ENCODE data around the gene SEL1L3. TPM values are rescaled to one million over a fixed set of nuclear protein-coding genes. Genes with fewer than 3 reads are reported as not detected.

The SEL1L3 gene
- total RNA-seq, 1 experiment from 2014 or later: 28.1 TPM

DNA sequence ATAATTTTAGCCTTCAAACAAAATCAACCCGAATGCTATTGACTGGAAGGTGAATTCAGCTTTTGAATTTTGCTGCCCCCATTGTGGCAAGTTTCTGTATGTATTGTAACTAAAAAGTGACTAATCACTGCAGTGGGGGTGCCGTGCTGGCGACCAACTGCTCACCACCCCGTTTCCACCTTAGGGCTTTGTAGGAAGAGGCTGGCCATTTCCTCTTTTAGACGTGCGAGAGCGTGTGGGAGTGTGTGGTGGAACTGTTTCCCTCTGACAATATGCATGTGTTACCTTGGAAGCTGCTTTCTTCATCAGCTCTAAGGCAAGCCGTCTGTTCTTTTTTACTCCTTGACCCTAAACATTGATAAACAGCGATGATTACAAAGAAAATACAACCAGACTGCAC, 78.8 kb downstream of the SEL1L3 start:
- ChIA-PET POLR2A (no interaction called here), CTCF (interaction anchor here (1.5 kb wide), 1 partner anchor 16 kb away, joined by 8 read pairs; no protein-coding TSS in a partner anchor)
- Mint-ChIP-seq H3K27ac (ENCODE audit: low read depth, unreplicated experiment) (no peak overlapping the region), H3K36me3 (ENCODE audit: insufficient read depth, unreplicated experiment) (peaks cover 28% of the 10 kb centered on the region), H3K27me3 (ENCODE audit: insufficient read depth, unreplicated experiment) (no peaks in the 10 kb centered on the region), H3K4me3 (ENCODE audit: unreplicated experiment) (no peak overlapping the region), H3K4me1 (ENCODE audit: insufficient read depth, unreplicated experiment) (no peaks in the 10 kb centered on the region), H3K9me3 (ENCODE audit: unreplicated experiment) (no peaks in the 10 kb centered on the region)
- intact Hi-C loops (cut with micrococcal nuclease): no loop called here
- DNase-seq (ENCODE audit: unreplicated experiment): no peak
- no peak for TF ChIP-seq CTCF (IDR thresholded peaks at IDR 0.05; ENCODE audit: unreplicated experiment)
- no TSS peak for BruUV-seq (replicated peaks)

DNA sequence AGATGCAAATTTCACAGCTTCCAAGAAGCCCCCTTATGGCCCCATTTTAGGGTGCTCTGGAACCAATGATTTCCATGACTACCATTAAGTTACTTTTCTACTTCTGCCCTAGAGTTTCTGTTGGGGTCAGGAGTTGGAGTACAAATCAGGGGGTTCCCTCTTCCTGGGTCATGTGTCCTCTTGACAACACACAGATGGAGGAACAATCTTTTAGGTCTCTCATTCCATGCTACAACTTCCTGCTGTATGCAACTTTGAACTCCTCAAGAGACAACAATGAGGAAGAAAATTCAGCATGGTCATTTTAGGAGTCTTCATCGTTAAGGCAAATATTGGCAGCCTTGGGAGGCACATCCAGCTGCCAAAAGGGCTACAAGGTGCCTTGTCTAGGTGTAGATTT, 79.7 kb downstream of the SEL1L3 start:
- Mint-ChIP-seq H3K36me3 (ENCODE audit: insufficient read depth, unreplicated experiment) (peaks cover 29% of the 10 kb centered on the region), H3K27ac (ENCODE audit: low read depth, unreplicated experiment) (no peak overlapping the region), H3K27me3 (ENCODE audit: insufficient read depth, unreplicated experiment) (no peaks in the 10 kb centered on the region), H3K4me3 (ENCODE audit: unreplicated experiment) (no peak overlapping the region), H3K4me1 (ENCODE audit: insufficient read depth, unreplicated experiment) (no peaks in the 10 kb centered on the region), H3K9me3 (ENCODE audit: unreplicated experiment) (peaks cover 3% of the 10 kb centered on the region)
- no peak for DNase-seq (ENCODE audit: unreplicated experiment)
- intact Hi-C loops (cut with micrococcal nuclease): no loop called here
- BruUV-seq (replicated peaks): no TSS peak
- TF ChIP-seq CTCF (IDR thresholded peaks at IDR 0.05; ENCODE audit: unreplicated experiment): no peak
- ChIA-PET POLR2A (no interaction called here), CTCF (interaction anchor here (1.5 kb wide), 1 partner anchor 15 kb away, joined by 8 read pairs; no protein-coding TSS in a partner anchor)

DNA sequence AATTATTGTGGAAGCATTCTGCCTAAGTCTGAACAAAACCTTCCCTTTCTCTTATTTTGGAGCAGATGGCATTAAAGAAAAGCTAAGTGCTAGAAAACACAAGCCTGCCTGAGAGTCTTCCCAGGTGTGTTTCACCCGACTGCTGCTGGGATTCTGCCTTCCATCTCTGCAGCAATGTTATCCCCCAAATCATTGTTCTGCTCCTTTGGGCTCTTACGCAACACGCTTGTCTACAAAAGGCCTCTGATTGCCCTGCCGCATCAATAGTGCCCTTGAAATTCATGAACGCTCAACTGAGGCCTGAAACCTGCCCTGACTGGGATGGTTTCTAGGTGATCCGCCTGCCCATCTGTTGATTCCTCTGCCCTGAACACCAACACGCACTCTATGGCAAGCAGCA, 80.3 kb downstream of the SEL1L3 start:
- Mint-ChIP-seq H3K9me3 (ENCODE audit: unreplicated experiment) (peaks cover 7% of the 10 kb centered on the region), H3K27me3 (ENCODE audit: insufficient read depth, unreplicated experiment) (no peaks in the 10 kb centered on the region), H3K4me3 (ENCODE audit: unreplicated experiment) (no peak overlapping the region), H3K27ac (ENCODE audit: low read depth, unreplicated experiment) (no peak overlapping the region), H3K36me3 (ENCODE audit: insufficient read depth, unreplicated experiment) (peaks cover 28% of the 10 kb centered on the region), H3K4me1 (ENCODE audit: insufficient read depth, unreplicated experiment) (no peaks in the 10 kb centered on the region)
- ChIA-PET CTCF (no interaction called here), POLR2A (no interaction called here)
- no peak for TF ChIP-seq CTCF (IDR thresholded peaks at IDR 0.05; ENCODE audit: unreplicated experiment)
- intact Hi-C loops (cut with micrococcal nuclease): no loop called here
- BruUV-seq (replicated peaks): no TSS peak
- DNase-seq (ENCODE audit: unreplicated experiment): no peak

DNA sequence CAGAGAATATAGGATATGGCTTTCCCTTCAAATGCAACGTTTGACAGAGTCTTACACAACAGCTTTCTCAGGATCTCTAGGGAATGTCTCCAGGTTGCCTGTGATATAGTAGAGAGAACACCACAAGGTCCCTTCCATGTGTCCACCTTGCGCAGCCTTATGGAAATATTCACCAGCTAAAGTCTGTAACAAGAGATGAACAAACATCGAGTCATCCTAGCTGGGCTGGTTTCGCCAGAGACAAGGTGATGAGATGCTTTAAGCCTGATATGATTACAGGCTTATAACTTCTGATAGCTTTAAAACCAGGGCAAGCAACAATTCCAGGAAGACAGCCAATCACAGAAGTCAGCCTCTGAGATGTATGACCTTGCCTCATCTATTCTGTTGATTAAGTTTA, 83.8 kb downstream of the SEL1L3 start:
- Mint-ChIP-seq H3K27ac (ENCODE audit: low read depth, unreplicated experiment) (no peak overlapping the region), H3K36me3 (ENCODE audit: insufficient read depth, unreplicated experiment) (peaks cover 28% of the 10 kb centered on the region), H3K4me3 (ENCODE audit: unreplicated experiment) (no peak overlapping the region), H3K9me3 (ENCODE audit: unreplicated experiment) (peaks cover 14% of the 10 kb centered on the region), H3K4me1 (ENCODE audit: insufficient read depth, unreplicated experiment) (no peaks in the 10 kb centered on the region), H3K27me3 (ENCODE audit: insufficient read depth, unreplicated experiment) (no peaks in the 10 kb centered on the region)
- no peak for TF ChIP-seq CTCF (IDR thresholded peaks at IDR 0.05; ENCODE audit: unreplicated experiment)
- no TSS peak for BruUV-seq (replicated peaks)
- ChIA-PET POLR2A (no interaction called here), CTCF (interaction anchor here (2.5 to 4.5 kb wide), 2 partner anchors 11 to 338 kb away, joined by 22 to 34 read pairs; no protein-coding TSS in a partner anchor)
- intact Hi-C loops (cut with micrococcal nuclease): no loop called here
- peak; percentile 39 for DNase-seq (ENCODE audit: unreplicated experiment)
